Suppressor macrophage treated with lipopolysaccharide for 1 hour (primary cell): Measurements from ENCODE around the gene COL4A1.
A peak's percentile ranks its signal among the peaks of the same experiment; 100 is the strongest.

Source experiments
- DNase-seq, 3 donors: peaks; one replicate each; pipeline ENCODE4 v3.0.0-alpha.2; 2020 to 2022

COL4A1 gene

DNA sequence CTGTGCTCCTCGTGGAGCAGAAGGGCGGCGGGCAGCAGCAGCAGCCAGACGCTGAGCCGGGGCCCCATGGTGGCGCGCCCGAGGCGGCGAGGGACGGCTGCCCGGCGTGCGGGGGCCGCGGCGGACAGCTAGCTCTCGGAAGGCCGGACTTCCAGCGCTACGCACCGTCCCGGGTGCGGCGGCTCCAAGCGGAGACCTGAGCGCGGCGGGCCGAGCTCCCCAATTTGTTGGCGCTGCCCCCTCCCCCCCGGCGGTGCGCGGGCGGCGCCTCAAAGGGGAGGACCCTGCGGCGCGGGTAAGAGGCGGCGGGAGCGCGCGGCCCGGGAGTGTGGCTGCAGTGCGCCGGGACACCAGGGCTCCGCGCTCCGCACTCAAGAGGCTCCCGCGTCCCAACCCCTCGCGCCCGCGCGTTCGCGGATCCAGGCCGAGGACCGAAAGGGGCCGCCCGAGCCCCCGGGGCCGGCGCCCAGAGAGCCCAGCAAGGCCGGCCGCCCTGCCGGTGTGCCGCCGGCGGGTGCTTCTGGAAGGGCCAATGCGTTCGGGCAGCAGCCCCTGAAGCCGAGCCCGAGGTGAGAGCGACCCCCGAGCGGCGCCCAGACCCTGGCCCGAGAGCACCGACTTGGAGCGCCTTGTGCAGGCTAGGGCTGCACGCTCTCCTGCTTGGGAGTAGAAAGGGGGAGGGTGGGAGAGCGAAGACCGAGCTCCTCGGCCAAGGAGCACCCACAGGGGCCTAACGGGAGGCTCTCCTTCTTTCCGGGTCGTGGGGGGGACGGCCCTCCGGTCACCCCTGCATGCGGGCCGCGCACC lies at the start of gene COL4A1, which contains the start of gene COL4A2:
COL4A1 (minus strand) TSS at position 198 of the 807 bp plus-strand sequence; CDS start at position 68, 130 bp downstream.
COL4A2 (plus strand) TSS at position 325 of the 807 bp plus-strand sequence. CDS start 620 bp downstream, outside the sequence.
- peak in 1 of 3 donors; percentile 29 for DNase-seq

DNA sequence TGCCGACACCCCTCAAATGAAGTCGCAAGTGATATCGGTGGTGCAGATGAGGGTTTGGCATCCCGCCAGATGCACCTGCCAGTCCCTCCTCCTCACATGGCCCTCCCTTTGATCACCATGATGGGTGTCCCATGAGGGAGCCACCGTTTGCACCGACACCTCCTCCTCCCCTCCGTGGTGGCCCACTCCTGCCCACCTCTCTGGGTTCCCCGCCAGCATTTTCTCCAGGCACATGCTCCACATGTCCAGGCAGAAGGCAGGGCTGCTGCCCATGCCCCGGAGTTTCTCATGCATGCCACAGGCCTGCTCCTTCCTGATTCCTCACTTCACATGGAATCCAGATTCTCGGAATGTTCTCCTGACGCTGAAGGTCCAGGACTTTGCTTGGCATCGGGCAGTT lies 49.4 kb upstream of the COL4A1 start:
- DNase-seq = no peak

DNA sequence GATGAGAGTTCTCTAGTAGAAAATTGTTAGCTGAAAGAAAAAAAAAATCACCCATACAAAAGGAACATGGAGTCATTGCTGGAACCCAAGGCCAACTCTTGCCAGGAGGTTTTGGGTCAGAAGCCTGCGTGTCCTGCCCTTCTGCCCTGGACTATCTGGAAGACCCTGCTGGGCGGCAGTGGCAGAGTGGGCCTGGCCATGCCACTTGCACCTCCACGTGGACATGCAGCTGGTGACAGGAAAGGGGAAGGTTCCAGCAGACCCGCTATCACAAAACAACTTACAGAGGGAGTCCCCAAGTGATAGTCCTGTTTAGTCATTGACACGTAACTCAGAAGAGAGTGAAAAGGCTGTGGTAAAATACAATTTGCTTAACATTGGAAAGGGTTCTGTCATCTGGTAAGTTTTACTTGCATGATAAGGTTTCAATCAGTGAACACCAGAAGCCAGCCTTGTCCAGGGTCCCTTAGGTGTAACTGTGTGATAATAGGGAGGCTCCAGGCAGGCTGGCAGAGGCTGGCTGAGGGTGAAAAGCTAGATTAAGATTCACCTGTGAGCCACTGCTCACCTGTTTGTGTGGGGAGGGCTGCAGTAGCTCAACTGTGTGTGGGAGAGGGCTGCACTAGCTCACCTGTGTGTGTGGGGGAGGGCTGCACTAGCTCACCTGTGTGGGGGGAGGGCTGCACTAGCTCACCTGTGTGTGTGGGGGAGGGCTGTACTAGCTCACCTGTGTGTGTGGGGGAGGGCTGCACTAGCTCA lies 47.9 kb upstream of the COL4A1 start:
- no peak for DNase-seq

DNA sequence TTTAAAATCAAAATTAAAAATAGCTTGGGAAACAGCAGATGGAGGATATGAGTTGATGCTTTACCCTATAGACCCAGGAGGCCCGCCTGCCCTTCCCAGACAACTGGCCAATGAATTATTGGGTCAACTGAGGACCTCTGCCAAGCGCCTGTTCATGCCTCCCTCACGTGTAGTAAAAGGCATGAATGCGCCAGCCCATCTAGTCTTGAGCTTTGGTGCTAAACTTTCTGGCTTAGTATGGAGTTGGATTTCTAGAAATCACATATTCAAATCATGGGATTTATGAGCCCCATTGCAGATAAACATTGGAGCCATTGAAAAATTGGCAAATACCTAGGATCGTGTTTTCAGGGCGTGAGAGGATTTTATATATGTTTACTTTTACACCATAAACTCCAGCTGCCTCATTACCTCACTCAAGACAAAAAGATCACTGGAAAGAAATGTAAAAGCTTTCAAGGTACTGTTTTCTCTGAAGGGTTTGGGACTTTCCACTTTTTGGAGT lies 47.2 kb upstream of the COL4A1 start:
- no peak for DNase-seq

DNA sequence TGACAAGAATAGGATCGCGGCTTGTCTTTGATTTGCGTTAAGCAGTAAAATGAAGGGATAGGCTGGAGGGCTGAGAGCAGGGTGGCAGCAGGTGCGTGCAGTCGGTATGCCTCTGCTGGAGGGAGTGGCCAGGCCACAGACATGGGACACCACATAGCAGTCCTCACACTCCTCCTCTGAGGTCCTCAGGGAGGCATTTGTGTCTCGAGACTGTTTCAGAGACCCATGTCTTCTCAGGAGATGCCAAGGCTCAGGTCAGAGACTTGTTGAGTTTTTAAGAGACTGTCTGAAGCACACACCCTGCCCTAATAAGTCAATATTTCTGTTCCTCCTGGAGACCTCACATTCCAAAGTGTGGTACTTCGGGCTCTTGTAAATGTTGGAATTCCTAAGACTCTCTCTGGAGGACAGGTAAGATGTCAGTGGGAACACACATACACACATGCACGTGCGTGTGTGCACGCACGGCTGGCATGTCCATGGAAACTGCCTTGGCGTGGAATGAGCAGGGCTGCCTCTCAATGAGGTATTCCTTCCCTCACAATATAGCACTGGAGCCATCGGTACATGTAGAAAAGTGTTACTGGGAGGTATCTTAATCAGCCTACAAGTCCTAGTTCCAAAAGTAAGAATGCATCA lies 46.5 kb upstream of the COL4A1 start:
- DNase-seq = no peak

DNA sequence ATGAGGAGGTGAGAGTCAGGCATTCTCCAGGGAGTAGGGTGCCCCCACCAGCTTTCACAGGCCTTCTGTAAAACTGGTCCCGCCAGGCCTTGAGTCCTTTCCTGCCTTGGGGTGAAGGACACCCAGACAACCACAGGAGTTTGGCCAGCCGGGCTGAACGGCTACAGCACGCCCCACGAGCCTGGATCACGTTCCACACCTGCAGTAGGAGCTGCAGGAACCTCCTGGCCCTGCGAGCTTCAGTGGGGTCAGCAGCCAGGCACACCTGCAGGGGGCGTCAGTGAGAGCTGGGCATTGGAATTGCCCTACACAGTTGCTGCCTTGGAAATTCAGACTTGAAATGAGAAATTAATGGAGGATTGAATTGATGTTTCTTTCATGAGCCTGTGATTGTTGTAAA lies 45.8 kb upstream of the COL4A1 start:
- peak in 1 of 3 donors; percentile 28 for DNase-seq

DNA sequence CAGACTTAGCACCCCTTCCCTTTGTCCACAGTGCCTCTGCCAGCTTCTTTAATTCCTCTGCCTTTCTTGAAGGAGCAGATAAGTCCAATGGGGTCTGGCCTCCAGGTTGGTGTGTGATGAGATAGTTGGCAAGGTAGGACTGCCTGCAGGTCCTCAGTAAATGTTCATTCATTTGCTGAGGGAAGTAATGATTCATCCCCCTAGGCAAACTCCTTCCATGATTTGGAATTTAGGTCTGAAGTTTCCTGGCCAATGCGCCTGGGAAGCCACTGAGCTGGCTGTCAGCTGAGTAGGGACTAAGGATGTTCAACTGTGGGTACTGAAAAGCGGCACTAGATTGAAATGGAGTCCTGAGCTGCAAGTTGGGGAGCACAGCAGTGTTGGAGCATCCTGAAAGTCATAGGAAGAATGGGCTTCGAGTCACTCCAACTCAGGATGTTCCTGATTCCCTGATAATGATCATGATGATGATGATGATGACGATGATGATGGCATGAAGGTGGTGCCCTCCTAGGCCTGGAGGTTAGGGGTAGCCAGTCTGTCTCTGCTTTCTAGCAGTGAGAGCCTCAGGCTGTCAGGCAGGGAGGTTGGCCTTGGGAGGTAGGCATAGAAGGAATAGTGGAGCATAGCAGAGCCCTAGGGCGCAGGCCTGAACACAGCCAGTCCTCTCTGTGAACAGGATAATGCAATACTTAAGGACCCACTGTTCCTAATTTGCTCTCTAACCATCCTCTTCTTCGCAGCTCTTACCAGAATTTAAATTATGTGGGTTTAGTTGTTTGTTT lies 44.9 kb upstream of the COL4A1 start:
- DNase-seq = no peak

DNA sequence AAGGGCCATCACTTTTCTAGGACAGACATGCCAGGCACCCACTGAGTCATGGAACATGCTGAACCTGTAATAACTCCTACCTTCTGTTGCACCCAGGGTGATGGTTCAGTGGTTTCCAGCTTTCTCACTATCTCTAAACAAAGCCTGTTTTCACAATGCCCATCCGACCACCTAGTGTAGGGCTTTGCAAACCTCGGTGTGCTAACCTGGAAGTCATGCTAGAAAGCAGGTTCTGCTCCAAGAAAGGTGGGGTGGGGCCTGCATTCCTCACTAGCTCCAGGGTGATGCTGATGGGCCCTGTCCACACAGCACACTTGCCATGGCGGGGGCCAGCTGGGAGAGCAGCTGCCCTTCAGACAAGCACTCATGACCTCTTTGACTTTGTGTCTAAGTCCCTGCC lies 43.6 kb upstream of the COL4A1 start:
- no peak for DNase-seq

DNA sequence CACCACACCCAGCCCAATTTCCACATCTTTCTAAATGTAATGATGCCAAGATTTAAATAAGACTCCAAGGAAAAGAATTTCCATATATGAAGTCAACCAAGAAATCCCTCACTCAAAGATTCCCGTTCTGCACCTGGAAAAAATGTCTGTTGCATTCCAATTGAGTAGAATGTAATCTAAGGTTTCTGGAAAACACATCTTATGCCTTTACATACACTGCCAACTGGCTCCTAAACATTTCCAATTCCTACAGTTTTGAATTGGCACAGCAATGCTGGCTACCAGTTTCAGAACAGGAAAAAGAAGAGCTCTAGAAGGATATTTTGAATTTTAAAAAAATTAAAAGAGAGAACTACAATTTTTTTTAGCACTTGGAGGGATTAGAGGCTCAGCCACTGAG lies 43.1 kb upstream of the COL4A1 start:
- no peak for DNase-seq

DNA sequence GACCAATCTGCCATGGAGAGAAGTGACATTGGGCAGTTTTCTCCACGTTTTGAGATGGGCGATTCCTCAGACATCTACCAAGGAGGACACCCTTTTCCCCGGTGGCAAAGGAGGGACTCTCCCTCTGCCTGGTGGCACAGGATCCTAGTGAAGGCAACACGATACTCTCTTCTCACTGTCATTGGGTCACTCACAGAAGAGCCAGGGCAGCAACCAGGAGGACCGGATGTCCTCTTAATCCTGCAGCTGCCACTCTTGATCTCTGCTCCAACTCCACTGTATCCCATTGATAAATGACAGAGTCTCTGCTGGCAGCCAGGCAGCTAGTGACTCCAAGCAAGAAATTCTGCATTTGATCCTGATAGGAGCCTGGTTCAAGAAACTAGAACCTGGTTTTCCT lies 42.3 kb upstream of the COL4A1 start:
- no peak for DNase-seq

DNA sequence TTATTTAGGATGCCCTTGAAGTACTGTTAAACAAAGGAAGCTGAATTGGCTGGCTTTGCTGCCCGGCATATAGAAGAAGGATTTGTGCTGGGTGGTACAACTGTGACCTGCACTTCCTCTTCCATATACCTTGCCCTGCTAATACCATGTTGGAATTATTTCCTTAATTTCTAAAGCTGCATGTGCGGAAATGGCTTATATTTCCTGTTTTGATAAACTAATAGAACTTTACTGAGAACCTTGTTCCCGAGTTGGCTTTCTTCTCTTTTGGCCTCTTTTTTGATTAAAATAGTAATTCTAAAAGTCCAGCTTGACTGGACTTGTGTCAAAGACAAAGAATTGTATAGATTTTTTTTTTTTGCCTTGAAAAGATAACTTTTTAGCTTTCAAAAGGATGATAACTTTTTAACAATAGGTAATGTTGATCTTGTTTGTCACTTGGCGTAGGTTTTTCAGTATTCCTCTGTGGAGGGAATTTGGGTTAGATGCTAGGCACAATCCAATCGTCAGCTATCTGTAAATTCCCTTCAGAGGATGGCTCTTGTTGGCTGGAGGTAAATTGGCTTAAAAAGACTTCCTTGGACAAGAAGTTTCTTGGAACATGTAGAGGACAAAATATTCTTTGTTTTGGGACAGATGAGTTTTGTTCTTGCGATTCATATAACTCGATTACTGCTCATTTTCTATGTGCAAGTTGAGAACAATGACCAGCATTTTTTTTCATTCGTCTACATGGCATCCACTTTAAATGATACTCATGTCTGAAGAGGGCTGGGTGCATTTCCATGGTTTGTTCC lies 41.5 kb upstream of the COL4A1 start:
- peak in 1 of 3 donors; percentile 5 for DNase-seq

DNA sequence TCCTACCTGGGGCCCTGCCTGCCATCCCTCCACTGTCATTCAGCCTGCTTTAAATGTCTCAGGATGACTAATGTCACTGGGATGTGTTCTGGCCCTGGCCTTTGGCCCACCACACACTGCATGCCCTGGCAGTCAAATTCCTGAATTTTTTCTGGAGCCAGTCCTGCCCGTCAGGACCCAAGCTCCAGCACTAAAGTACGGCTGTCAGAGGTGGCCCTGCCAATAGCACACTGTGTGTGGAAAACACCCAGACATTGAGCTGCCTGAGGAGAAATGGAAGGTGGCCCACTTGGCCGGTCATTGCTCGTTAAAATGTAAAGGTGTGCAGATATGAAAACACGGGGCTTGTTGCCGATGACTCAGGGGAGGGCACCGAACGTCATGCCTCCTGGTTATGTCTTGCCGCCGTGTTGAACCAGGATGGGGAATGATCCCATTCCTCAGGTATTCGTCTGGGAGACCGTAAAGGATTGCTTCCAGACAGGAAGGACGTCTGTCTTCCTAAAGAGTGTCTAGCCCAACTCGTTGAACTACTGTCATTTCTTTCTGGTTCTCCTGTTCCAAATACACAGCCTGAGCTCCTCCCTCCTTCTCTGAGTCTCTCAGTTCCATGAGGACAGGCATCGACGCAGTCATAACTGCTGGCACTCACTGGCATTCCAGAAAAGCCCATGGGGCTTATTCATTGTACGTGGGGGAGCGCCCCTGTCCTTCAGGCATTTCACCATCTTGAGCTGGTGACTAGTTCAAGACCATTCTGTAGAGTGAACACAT lies 40.8 kb upstream of the COL4A1 start:
- DNase-seq = no peak

DNA sequence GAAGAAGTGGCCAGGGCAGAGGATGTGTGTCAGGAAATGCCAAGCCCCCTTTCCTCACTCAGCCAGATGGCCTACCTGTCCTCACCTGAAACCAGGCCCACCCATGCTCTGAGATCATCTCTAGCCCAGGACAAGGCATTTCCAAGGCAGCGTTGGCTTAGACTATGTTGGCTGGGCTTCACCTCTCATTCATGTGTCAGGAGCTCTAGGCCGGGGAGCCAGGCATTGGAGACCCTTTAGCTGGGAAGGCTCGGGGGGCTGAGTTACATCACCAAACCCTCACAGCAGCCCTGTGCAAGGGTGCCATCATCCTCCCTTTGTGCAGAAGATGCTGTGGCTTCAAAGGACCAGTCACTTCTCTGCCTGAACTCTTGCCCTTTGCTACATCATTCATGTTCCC lies 40.1 kb upstream of the COL4A1 start:
- DNase-seq = no peak

DNA sequence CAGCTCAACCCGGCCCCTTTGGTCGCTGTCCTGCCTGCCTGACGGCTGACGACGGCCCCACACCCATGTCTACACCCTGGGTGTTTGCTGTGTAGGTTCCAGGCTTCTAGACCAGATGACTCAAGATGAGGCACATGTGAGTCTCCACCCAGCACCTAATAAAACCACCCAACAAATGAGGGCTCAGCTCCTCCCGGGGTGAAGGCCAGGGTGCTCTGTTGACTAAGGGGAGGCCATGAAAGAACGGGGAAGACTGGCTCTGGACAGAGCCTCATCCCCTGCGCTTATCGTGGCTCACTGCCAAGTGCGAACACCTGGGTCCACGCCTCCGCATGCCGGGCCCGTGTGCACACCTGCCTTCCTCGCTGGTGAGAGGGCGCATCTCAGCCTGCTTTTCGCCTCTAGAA lies 39.7 kb upstream of the COL4A1 start:
- no peak for DNase-seq

DNA sequence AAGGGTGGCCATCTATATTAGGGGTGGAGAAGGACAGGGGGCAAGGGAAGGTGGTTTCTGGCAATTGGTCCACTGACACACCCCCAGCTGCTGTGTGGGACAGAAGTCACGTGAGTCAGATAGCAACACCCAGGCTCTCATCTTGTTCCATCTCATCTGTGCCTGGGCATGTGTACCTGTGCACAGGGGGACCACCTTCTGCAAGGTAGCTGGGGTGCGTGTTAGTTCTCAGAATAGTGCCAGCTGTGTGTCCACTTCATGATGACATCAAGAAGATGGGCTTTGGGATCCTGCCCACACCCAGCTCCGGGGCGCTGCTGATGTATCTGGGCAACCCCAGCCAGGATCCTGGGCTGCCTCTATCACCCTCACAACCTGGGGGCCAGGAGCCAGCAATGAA lies 38.7 kb upstream of the COL4A1 start:
- no peak for DNase-seq

DNA sequence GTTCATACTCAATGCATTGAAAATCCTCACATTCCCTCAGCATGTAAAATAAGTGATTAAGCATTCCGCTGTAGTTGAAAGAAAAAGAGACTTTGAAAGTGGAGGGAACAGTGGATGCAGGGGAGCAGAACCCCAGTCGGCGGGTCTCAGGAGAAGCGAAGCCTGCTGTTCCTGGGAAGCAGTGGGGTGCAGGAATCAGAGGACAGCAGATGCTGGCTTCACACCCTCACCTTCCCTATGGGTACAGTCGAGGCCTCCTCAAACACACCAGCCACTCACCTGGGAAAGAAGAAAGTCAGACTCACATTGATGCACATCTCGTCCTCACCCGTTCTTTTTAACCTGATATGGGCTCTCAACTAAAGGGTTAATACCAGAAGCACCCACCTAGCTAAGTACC lies 38.3 kb upstream of the COL4A1 start:
- DNase-seq = no peak

DNA sequence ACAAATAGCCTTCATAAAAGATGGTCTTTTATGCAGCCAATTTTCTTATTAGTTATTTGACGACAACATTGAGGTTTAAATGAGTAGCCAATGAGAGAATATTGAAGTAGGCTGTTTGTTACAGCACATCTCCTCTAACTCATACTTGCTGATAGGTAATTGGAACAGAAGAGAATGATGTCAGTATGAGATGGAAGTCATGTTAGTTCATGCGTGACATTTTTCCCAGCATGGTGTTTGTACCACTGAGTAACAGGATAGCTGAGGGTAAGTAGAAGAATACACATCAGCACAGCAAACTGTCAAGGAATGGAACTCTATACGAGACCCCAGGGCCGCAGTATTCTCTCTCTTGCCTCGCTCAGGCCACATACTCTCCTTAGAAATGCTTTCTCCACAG lies 37.4 kb upstream of the COL4A1 start:
- DNase-seq = no peak

DNA sequence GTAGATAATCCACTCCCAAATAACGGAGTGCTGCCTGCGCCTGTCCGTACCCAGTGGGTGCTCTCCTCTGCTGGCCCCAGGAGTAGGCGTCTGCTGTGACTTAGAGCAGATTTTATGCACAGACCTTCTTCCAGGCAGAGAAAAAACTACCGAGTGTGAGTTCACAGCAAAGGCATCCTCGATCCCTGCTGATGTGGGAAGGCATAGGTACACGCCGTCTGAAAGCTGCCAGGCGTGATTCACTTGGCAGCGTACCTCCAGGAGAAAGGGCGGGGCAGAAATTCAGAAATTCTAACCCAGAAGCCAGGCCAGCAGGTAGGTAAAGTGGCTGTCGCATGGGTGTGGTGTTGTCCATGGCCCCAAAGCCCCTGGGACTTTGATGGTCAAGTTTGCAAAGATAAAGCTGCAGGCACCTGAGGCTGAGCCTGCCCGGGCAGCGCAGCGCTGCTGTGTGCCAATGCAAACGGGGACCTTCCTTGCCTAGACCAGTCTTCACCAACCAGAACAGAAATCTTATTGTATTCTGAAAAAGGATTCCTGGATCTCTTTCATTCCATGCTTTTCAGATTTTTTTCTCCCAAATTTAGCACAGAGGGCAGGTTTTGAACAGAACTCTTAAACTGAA lies 36.4 kb upstream of the COL4A1 start:
- DNase-seq = no peak

DNA sequence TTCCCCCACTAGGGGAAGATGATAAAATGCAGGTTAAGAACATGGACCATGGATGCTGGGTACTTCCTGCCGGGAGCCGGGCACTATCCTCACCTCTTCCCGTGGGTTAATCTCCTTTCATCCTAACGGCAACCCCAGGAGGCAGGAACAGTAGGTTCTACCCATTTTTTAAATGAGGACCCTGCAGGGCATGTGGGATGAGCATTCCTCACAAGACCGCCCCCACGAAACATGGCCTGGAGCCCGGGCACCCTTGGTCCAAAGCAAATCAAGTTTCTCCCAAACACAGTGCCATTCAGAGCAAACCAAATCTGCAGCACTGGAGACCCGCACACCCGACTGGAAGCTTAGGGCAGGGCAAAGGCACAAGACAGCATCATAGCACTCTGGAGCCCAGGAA lies 35.5 kb upstream of the COL4A1 start:
- DNase-seq = no peak
